ENCODE data around the gene SLC11A1.

DNA sequence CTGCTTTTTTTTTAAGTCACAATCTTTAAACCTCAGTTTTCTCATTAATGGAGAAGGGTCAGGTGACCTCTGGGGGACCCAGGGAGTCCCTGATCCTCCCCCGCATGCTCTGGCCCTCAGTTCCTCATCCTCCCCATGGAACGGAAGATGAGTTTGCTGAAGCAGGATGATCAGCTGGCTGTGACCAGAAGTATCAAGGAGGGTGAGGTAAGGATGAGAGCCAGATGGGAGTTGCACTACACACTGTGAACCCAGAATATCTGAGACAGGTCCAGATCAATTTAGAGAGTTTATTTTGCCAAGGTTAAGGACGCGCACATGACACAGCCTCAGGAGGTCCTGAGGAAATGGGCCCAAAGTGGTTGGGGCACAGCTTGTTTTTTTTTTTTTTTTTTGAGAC lies 21.6 kb upstream of the SLC11A1 start:
- TF ChIP-seq POLR2A (IDR thresholded peaks at IDR 0.05; ENCODE audit: low read depth, low read length) (no peak), POLR2AphosphoS5 (IDR thresholded peaks at IDR 0.05; ENCODE audit: low read depth, low read length) (no peak)
